GM10248 (cell line): Measurements from ENCODE around the gene RNF144B.
A peak's percentile ranks its signal among the peaks of the same experiment; 100 is the strongest.
"Not testable (repeated sequence)": the region's sequence is repeated elsewhere in the genome, so short reads cannot be mapped to it uniquely, and the experiment has no call there.

ENCODE experiments used
- CTCF ChIA-PET: fragments of 300-600 bp; sonication (Branson Sonifier 250); formaldehyde crosslinking; extraction: SDS; loops from one replicate; lab custom pipeline; 2021; ENCODE audit warnings: antibody characterized with exemption; lab: Yijun Ruan, JAX
- POLR2A ChIA-PET: fragments of 350-650 bp; sonication (Branson Sonifier 250); formaldehyde crosslinking; extraction: SDS; loops from one replicate; lab custom pipeline; 2020; ENCODE audit warnings: antibody characterized with exemption; lab: Yijun Ruan, JAX
- DNase-seq: peaks from one replicate; pipeline ENCODE4 v3.0.0; 2012; ENCODE audit errors: extremely low spot score
- TF ChIP-seq, protein P1 (sequence below): IDR thresholded peaks from 2 replicates; pipeline ENCODE4 v1.5.1; 2012; ENCODE audit warnings: mild to moderate bottlenecking, low read depth; ENCODE audit errors: extremely low read depth, missing control alignments, control extremely low read depth

The RNF144B gene

DNA sequence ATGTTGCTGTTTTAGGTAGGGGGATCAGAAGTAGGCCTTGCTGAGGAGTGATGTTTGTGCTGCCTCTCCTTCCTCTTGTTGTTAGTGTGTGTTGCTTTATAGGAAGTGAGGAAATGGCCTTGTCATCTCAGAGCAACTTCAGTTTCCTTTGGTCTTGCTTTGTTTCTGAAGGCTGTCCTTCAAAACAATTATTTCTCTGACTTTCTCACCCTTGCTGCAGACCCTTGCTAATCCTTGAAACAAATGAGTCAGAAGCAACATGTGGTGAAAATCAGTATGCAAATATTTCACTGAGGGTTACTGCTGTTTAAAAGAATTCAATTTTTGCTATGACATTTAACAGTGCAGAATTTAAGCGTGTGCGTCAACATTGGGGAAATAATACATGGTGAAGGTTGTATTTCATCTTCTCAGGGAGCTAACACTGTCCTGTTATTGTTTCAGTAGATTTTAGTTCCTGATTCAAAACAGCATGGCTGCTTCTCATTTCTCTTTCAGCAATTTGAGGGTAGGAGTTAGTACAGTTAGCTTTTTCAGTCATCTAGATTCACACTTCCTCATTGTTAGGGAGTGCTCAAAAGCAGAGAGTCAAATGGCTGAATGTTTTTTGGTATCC is 13.8 kb downstream of the RNF144B start:
- ChIA-PET POLR2A (no interaction called here), CTCF (interaction anchor here (1.8 kb wide), 1 partner anchor 14 kb away, joined by 4 read pairs; the partner anchor contains the start of gene RNF144B)
- peak; percentile 46 for DNase-seq
- TF ChIP-seq, protein P1, sequence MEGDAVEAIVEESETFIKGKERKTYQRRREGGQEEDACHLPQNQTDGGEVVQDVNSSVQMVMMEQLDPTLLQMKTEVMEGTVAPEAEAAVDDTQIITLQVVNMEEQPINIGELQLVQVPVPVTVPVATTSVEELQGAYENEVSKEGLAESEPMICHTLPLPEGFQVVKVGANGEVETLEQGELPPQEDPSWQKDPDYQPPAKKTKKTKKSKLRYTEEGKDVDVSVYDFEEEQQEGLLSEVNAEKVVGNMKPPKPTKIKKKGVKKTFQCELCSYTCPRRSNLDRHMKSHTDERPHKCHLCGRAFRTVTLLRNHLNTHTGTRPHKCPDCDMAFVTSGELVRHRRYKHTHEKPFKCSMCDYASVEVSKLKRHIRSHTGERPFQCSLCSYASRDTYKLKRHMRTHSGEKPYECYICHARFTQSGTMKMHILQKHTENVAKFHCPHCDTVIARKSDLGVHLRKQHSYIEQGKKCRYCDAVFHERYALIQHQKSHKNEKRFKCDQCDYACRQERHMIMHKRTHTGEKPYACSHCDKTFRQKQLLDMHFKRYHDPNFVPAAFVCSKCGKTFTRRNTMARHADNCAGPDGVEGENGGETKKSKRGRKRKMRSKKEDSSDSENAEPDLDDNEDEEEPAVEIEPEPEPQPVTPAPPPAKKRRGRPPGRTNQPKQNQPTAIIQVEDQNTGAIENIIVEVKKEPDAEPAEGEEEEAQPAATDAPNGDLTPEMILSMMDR: no peak

DNA sequence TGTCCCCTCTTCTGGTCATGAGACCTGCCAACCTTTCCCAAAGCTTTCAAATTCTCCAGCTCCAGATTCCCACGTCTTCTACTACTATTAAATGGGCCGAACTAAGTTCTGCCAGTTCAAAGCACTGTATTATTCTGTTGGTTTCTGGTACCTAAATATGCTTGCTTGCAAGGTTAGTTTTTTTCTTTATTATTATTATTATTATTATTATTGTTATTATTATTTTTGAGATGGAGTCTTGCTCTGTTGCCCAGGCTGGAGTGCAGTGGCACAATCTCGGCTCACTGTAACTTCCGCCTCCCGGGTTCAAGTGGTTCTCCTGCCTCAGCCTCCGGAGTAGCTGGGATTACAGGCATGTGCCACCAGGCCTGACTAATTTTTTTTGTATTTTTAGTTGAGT is 17.8 kb downstream of the RNF144B start:
- POLR2A ChIA-PET, DNase-seq, CTCF ChIA-PET: not testable (repeated sequence)

DNA sequence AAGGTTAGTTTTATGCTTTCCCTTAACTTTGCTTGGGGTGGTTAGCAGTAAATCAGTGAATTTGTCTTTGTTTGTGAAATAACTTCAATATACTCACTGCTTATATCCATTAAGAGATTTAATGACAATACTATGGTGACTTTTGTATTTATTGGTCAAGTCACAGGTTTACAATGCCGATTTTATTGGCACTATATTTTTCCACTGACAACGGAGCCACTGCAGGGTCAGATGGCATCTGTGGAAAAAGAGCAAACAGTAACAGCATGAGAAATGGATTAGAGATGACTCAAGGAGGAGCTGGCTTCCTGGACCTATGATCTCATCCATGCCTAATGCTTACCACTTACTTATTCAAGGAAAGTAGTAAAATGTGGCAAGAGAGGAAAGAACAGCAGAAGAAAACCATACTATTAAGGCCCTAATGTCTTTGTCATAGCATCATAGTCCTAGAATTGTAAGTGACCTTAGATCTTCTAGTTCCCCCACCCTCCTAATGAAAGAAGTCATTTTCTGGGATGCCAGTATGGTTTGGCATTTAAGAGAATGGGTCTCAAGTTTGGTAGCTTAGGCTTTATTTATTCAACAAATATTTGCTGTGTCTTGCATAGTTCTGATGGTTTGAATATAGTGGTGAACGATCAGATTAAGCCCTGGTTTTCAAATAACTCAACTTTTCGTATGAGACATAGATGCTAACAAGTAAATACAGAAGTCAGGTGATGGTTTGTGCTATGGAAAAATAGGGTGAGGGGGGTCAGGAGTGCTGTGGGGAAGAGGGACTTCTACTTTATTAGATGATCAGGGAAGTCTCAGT is 18.5 kb downstream of the RNF144B start:
- ChIA-PET POLR2A (no interaction called here), CTCF (no interaction called here)
- no peak for DNase-seq
- TF ChIP-seq, protein P1: no peak

DNA sequence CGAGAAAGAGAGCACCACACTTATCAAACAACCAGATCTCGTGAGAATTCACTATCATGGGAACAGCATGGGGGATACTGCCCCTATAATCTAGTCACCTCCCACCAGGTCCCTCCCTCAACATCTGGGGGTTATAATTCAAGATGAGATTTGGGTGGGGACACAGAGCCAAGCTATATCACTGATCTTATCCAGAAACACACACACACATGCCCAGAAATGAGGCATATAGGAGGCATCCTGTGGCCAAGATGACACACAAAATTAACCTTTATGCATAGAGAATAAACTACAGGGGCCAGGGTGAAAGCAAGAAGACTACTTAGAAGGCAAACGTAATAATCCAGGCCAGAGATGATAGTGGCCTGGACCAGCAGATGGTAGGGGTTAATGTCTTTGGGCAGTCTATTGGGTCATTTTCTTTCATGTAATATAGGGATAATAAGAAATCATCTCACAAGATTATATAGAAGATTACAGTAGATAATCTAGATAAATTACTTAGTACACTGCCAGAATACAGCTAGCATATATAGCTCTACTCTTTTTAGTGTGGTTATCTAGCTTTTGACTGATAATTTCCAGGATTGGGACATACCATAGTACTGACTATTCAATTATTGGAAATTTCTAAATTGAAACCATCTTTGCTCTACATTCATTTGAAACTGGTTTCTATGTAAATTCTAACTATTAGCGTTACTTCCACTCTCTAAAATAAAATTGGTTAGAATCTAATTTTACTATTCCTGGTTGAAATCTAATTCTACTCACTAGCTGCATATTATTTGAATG is 20.0 kb downstream of the RNF144B start:
- ChIA-PET POLR2A (no interaction called here), CTCF (interaction anchor here (1.0 to 1.3 kb wide), 2 partner anchors 12 to 32 kb away, joined by 4 read pairs; no protein-coding TSS in a partner anchor)
- TF ChIP-seq, protein P1: no peak
- DNase-seq: no peak

DNA sequence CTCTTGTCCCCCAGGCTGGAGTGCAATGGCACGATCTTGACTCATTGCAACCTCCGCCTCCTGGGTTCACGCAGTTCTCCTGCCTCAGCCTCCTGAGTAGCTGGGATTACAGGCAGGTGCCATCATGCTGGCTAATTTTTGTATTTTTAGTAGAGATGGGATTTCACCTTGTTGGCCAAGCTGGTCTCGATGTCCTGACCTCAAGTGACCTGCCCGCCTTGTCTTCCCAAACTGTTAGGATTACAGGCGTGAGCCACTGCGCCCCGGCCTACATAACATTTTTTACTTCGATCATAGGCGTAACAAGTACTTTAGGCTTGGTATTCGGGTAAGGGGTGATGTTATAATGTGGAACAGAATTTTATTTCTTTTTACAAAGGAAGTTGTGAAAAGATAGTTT is 22.5 kb downstream of the RNF144B start:
- DNase-seq, POLR2A ChIA-PET: not testable (repeated sequence)
- CTCF ChIA-PET: interaction anchor here (1.1 kb wide), 1 partner anchor 78 kb away, joined by 3 read pairs; no protein-coding TSS in a partner anchor

DNA sequence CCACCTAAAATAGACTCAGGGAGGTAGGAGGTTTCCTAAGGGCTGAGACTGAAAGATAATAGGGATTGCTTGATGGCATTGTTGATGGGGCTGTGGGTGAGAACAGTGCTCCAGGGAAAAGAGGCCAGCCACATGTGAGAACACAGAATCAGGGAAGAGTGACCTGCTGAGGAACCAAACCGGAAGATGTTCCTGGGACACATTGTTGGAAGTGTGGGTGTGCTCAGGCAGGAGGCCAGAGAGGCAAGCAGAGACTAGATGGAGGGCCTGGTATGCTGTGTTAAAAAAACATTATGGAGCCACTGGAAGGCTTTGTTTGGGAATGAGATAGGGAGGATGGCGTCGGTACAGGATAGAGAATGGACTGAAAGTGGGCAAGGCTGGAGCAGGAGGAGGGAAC is 23.3 kb downstream of the RNF144B start:
- TF ChIP-seq, protein P1: no peak
- ChIA-PET CTCF (no interaction called here), POLR2A (no interaction called here)
- no peak for DNase-seq

DNA sequence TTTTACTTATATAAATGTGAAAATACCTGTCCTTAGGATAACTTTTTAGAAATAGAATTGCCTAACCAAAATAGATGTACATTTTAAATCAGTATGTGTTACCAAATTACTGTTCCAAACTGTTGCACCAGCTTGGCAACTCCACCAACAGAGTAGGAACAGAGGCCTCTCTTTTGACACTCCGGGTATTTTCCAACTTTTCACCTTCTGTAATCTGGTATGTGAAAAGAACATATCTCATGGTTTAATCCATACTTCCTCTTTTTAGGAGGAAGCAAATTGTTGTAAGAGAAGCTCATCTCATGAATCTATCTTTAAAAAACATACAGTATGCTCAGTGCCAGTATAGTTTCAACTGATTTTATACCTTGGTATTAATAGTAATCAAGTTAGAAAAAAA is 24.9 kb downstream of the RNF144B start:
- CTCF ChIA-PET: no interaction called here
- TF ChIP-seq, protein P1: no peak
- no peak for DNase-seq
- POLR2A ChIA-PET: no interaction called here
